IPS-18a (cell line): Measurements from ENCODE around the gene ULBP2.
"Not testable (repeated sequence)": the region's sequence is repeated elsewhere in the genome, so short reads cannot be mapped to it uniquely, and the experiment has no call there.

ENCODE experiments used
- H3K27ac ChIP-seq: one replicate; pipeline ENCODE4 v1.5.1; 2013; ENCODE audit warnings: low read length
- H3K27me3 ChIP-seq: one replicate; pipeline ENCODE4 v1.6.1; 2013; ENCODE audit warnings: mild to moderate bottlenecking, low read length; ENCODE audit not compliant: control insufficient read depth, insufficient read depth
- H3K36me3 ChIP-seq: one replicate; pipeline ENCODE4 v1.6.1; 2013; ENCODE audit warnings: low read depth, low read length; ENCODE audit not compliant: control insufficient read depth
- H3K4me1 ChIP-seq: one replicate; pipeline ENCODE4 v1.6.1; 2013; ENCODE audit warnings: low read depth, low read length; ENCODE audit not compliant: control insufficient read depth
- H3K4me3 ChIP-seq: one replicate; pipeline ENCODE4 v1.5.1; 2013; ENCODE audit warnings: low read length
- H3K9ac ChIP-seq: one replicate; pipeline ENCODE4 v1.6.1; 2013; ENCODE audit warnings: mild to moderate bottlenecking, low read length, moderate library complexity
- H3K9me3 ChIP-seq: one replicate; pipeline ENCODE4 v1.6.1; 2013; ENCODE audit warnings: low read depth, low read length; ENCODE audit not compliant: control insufficient read depth

Gene ULBP2

GRCh38 chr6:149934249-149935156, 7.3 kb upstream of the ULBP2 start:
- H3K9me3 ChIP-seq, result no peaks in the 10 kb centered on the region
- H3K4me1 ChIP-seq, result no peaks in the 10 kb centered on the region
- peaks cover 97% of the 10 kb centered on the region for H3K27me3 ChIP-seq
- H3K4me3 ChIP-seq, result no peak overlapping the region
- H3K27ac ChIP-seq, result no peak overlapping the region
- no peaks in the 10 kb centered on the region for H3K36me3 ChIP-seq
- no peak overlapping the region for H3K9ac ChIP-seq

GRCh38 chr6:149935246-149935645, 6.6 kb upstream of the ULBP2 start:
- Histone ChIP-seq H3K9ac (no peak overlapping the region), H3K4me3 (no peak overlapping the region), H3K27ac (no peak overlapping the region), H3K27me3 (peaks cover 97% of the 10 kb centered on the region), H3K9me3 (no peaks in the 10 kb centered on the region), H3K4me1 (no peaks in the 10 kb centered on the region), H3K36me3 (no peaks in the 10 kb centered on the region)

GRCh38 chr6:149935668-149936067, 6.1 kb upstream of the ULBP2 start:
- no peaks in the 10 kb centered on the region for H3K4me1 ChIP-seq
- peaks cover 97% of the 10 kb centered on the region for H3K27me3 ChIP-seq
- no peaks in the 10 kb centered on the region for H3K36me3 ChIP-seq
- H3K4me3 ChIP-seq, result no peak overlapping the region
- no peak overlapping the region for H3K9ac ChIP-seq
- no peaks in the 10 kb centered on the region for H3K9me3 ChIP-seq
- no peak overlapping the region for H3K27ac ChIP-seq

GRCh38 chr6:149936743-149937142, 5.1 kb upstream of the ULBP2 start:
- Histone ChIP-seq H3K9me3 (no peaks in the 10 kb centered on the region), H3K4me1 (no peaks in the 10 kb centered on the region), H3K4me3 (no peak overlapping the region), H3K9ac (no peak overlapping the region), H3K36me3 (no peaks in the 10 kb centered on the region), H3K27me3 (peaks cover 97% of the 10 kb centered on the region), H3K27ac (no peak overlapping the region)

GRCh38 chr6:149938013-149938570, 3.7 kb upstream of the ULBP2 start:
- H3K36me3 ChIP-seq, H3K9me3 ChIP-seq, H3K9ac ChIP-seq, H3K4me1 ChIP-seq, H3K27ac ChIP-seq: not testable (repeated sequence)
- Histone ChIP-seq H3K27me3 (peaks cover 100% of the 10 kb centered on the region), H3K4me3 (peak overlapping the region; percentile 38)

- Histone ChIP-seq H3K27me3 (peaks cover 100% of the 10 kb centered on the region), H3K4me3 (peak overlapping the region; percentile 38), H3K36me3 (no peaks in the 10 kb centered on the region), H3K9me3 (no peaks in the 10 kb centered on the region), H3K4me1 (no peaks in the 10 kb centered on the region), H3K9ac (no peak overlapping the region), H3K27ac (no peak overlapping the region)
Measured at GRCh38 chr6:149938571-149939355, 3.1 kb upstream of the ULBP2 start.

GRCh38 chr6:149939356-149939648, 2.5 kb upstream of the ULBP2 start:
- Histone ChIP-seq H3K27ac (no peak overlapping the region), H3K4me3 (no peak overlapping the region), H3K4me1 (no peaks in the 10 kb centered on the region), H3K9ac (no peak overlapping the region), H3K27me3 (peaks cover 100% of the 10 kb centered on the region), H3K9me3 (no peaks in the 10 kb centered on the region), H3K36me3 (no peaks in the 10 kb centered on the region)

GRCh38 chr6:149939909-149940671, 1.7 kb upstream of the ULBP2 start:
- Histone ChIP-seq H3K4me3 (no peak overlapping the region), H3K4me1 (no peaks in the 10 kb centered on the region), H3K9ac (no peak overlapping the region), H3K9me3 (no peaks in the 10 kb centered on the region), H3K36me3 (no peaks in the 10 kb centered on the region), H3K27ac (no peak overlapping the region), H3K27me3 (peaks cover 92% of the 10 kb centered on the region)

GRCh38 chr6:149940672-149940982, 1.2 kb upstream of the ULBP2 start:
- H3K9me3 ChIP-seq, result no peaks in the 10 kb centered on the region
- no peak overlapping the region for H3K4me3 ChIP-seq
- H3K27me3 ChIP-seq, result peaks cover 87% of the 10 kb centered on the region
- no peaks in the 10 kb centered on the region for H3K36me3 ChIP-seq
- H3K4me1 ChIP-seq, result no peaks in the 10 kb centered on the region
- no peak overlapping the region for H3K27ac ChIP-seq
- no peak overlapping the region for H3K9ac ChIP-seq

- Histone ChIP-seq H3K27me3 (peaks cover 78% of the 10 kb centered on the region), H3K36me3 (no peaks in the 10 kb centered on the region), H3K4me3 (peak overlapping the region; percentile 69), H3K9me3 (no peaks in the 10 kb centered on the region), H3K27ac (no peak overlapping the region), H3K9ac (no peak overlapping the region), H3K4me1 (no peaks in the 10 kb centered on the region)
Measured at GRCh38 chr6:149942461-149942829, 631 bp downstream of the ULBP2 start.

- H3K36me3 ChIP-seq, H3K4me1 ChIP-seq, H3K9ac ChIP-seq, H3K27ac ChIP-seq, H3K9me3 ChIP-seq, H3K4me3 ChIP-seq: not testable (repeated sequence)
- peaks cover 76% of the 10 kb centered on the region for H3K27me3 ChIP-seq
Measured at GRCh38 chr6:149943321-149943720, 1.5 kb downstream of the ULBP2 start.
